GM12875 (cell line): ENCODE results near the gene HELLS.

Source experiments
- H3K4me3 ChIP-seq: one replicate; pipeline ENCODE4 v1.5.1; 2011; ENCODE audit warnings: low read depth, low read length, control low read depth
- CTCF ChIP-seq: IDR thresholded peaks from 2 replicates; pipeline ENCODE4 v1.5.1; 2011; ENCODE audit warnings: low read depth, mild to moderate bottlenecking, control low read depth, inconsistent platforms, low read length, moderate library complexity, borderline replicate concordance; ENCODE audit not compliant: insufficient read depth

The HELLS gene

GRCh38 chr10:94545391-94546048, at the start of gene HELLS:
TSS of gene HELLS (plus strand) at chr10:94545788. CDS start at chr10:94545922, 134 bp downstream.
- TF ChIP-seq CTCF = no peak

GRCh38 chr10:94496010-94496409, 49.6 kb upstream of the HELLS start:
- no peak overlapping the region for H3K4me3 ChIP-seq
- no peak for TF ChIP-seq CTCF

More at GRCh38 chr10:94545391-94546048, at the start of gene HELLS:
- peak within 1 kb of the TSS; percentile 70 for H3K4me3 ChIP-seq

DNA sequence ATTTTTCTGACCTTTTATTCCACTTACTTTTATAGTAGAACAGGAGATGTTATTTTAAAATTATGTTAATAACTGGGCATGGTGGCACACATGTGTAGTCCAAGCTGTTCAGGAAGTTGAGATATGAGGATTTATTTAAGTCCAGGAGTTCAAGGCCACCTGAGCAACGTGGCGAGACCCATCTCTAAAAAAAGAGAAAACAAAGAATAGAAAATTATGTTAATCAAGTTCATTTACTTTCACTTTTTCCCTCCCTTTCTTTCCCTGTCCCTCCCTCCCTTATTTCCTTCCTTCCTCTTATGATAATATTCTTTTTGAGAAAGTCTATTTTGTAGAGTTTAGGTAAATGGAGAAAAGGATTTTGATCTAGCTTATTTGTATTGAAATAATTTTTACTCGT, 48.9 kb upstream of the HELLS start:
- no peak overlapping the region for H3K4me3 ChIP-seq
- TF ChIP-seq CTCF = no peak

- H3K4me3 ChIP-seq = no peak overlapping the region
Measured at GRCh38 chr10:94500063-94500462, 45.5 kb upstream of the HELLS start.

GRCh38 chr10:94521276-94522250, 24.0 kb upstream of the HELLS start:
- no peak overlapping the region for H3K4me3 ChIP-seq
- TF ChIP-seq CTCF = no peak

More at GRCh38 chr10:94500063-94500462, 45.5 kb upstream of the HELLS start:
- no peak for TF ChIP-seq CTCF

DNA sequence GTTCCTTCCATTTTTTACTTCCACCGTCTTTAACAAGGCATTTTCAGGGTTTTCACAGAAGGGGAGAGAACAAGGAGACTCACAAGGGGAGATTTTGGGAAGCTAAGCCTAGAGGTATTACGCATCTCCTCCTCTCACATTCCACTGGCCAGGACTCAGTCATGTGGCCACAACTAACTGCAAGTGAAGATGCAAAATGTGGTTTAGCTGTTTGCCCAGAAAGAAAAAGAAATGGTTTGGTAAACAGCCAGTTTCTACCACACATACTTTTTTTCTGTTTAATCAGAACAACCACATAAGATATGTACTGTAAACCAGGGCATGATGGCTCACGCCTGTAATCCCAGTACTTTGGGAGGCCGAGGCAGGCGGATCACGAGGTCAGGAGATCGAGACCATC, 21.4 kb upstream of the HELLS start:
- TF ChIP-seq CTCF = no peak

More for the DNA sequence above, 21.4 kb upstream of the HELLS start:
- no peak overlapping the region for H3K4me3 ChIP-seq
